Spleen (tissue), 11 donors: ENCODE measurements around the gene YLPM1. TPM values are rescaled to one million over a fixed set of nuclear protein-coding genes. Genes with fewer than 3 reads are reported as not detected.

Source experiments
- DNase-seq: peaks from one replicate; pipeline ENCODE4 v3.0.0-alpha.2; 2020
- H3K27ac ChIP-seq, 8 donors: fragments of 200-600 bp; sonication (generic) in 7 of 8; 1 replicate in 4 of 8; 2 replicates in 4 of 8; pipeline versions ENCODE4 v1.5.0 to v1.8.0; 2016 to 2021; ENCODE audit warnings: inconsistent platforms in 4 of 8, mild to moderate bottlenecking in 4 of 8, moderate library complexity in 1 of 8
- H3K27me3 ChIP-seq, 7 donors: fragments of 200-600 bp; sonication (generic) in 6 of 7; replicated peaks in 1 of 7; 1 replicate in 4 of 7; 2 replicates in 3 of 7; pipeline versions ENCODE4 v1.5.0 to v1.8.0; 2016 to 2021; ENCODE audit warnings: inconsistent platforms in 3 of 7, mild to moderate bottlenecking in 1 of 7
- H3K36me3 ChIP-seq, 6 donors: fragments of 200-600 bp; sonication (generic) in 5 of 6; 1 replicate in 4 of 6; 2 replicates in 2 of 6; pipeline versions ENCODE4 v1.5.0 to v1.8.0; 2016 to 2021; ENCODE audit warnings: inconsistent platforms in 2 of 6
- H3K4me1 ChIP-seq, 6 donors: fragments of 200-600 bp; sonication (generic) in 5 of 6; 1 replicate in 3 of 6; 2 replicates in 3 of 6; pipeline versions ENCODE4 v1.5.0 to v1.8.0; 2016 to 2021; ENCODE audit warnings: inconsistent platforms in 3 of 6
- H3K4me3 ChIP-seq, 8 donors: fragments of 200-600 bp; sonication (generic) in 7 of 8; 1 replicate in 4 of 8; 2 replicates in 4 of 8; pipeline versions ENCODE4 v1.5.0 to v1.8.0; 2016 to 2021; ENCODE audit warnings: inconsistent platforms in 4 of 8, mild to moderate bottlenecking in 4 of 8, moderate library complexity in 2 of 8
- H3K9me3 ChIP-seq, 8 donors: fragments of 200-600 bp; sonication (generic) in 7 of 8; 1 replicate in 4 of 8; 2 replicates in 4 of 8; pipeline versions ENCODE4 v1.5.0 to v1.8.0; 2016 to 2021; ENCODE audit warnings: inconsistent platforms in 4 of 8
- POLR2A ChIP-seq, 3 donors: fragments of 450-650 bp; IDR thresholded peaks; one replicate each; pipeline ENCODE4 v1.5.1; 2017; ENCODE audit warnings: antibody characterized with exemption in 3 of 3, mild to moderate bottlenecking in 1 of 3
- POLR2AphosphoS5 ChIP-seq, 3 donors: sonication (generic); formaldehyde crosslinking; IDR thresholded peaks; one replicate each; pipeline ENCODE4 v1.5.1; 2017; ENCODE audit warnings: antibody characterized with exemption in 3 of 3
- WGBS, 5 donors: extraction: QIAGEN DNeasy Blood & Tissue Kit in 3 of 5; methylation state at CpG; one replicate each; pipeline versions ENCODE4 v1.1.5 to v1.1.7; 2013 to 2018; 5-methylcytosine and 5-hydroxymethylcytosine counted together
- intact Hi-C: fragments of 100-400 bp; cut with DNase I; formaldehyde crosslinking; loops from one replicate; pipeline ENCODE4 v1.15.0; 2023; ENCODE audit warnings: low total_unique reads
- polyA plus RNA-seq, 3 donors: library from polyadenylated mRNA; stranded (reverse); fragments of 200-250 nt; gene quantifications; one replicate each; pipeline ENCODE4 v1.2.1, GENCODE V29; 2013
- total RNA-seq, 7 donors: library from RNA; depleted of rRNA in 3 of 7; stranded (reverse); fragments of >200 nt in 3 of 7; fragmentation: NEBNext Ultra II Directional in 4 of 7; extraction: Animal tissue kit (Norgen Biotek cat#: 25700) in 4 of 7; gene quantifications; one replicate each; pipeline versions ENCODE4 v1.1.0 to v1.2.1, GENCODE V29; 2016 to 2021
- TF ChIP-seq, protein P1 (sequence below), 11 experiments: fragments of 200-600 bp in 7 of 11; fragments of 450-650 bp in 4 of 11; sonication (generic) in 4 of 11; IDR thresholded peaks in 8 of 11; conservative IDR thresholded peaks in 3 of 11; 1 replicate in 7 of 11; 2 replicates in 4 of 11; pipeline versions ENCODE4 v1.4.0 to v1.8.0; 2016 to 2021; ENCODE audit warnings: antibody characterized with exemption in 11 of 11, inconsistent platforms in 4 of 11, mild to moderate bottlenecking in 1 of 11
- donor health status: healthy with polysubstance abuse.
- donor health status: DM: no; HTN: no; CAD: no; lungs with moderate emphysema.
- donor health status: DM: no; HTN: no; CAD: no.
- donor health status: Bipolar disorder and iron deficiency.
- donor health status: healthy.
- donor health status: DM: no; HTN: no; CAD: no.
- donor health status: DM: yes; HTN: yes; CAD: no.

YLPM1 gene
- total and polyA plus RNA-seq, 10 donors = 12.1 to 100 (median 71.1) TPM

- no peaks in the 10 kb centered on the region for H3K9me3 ChIP-seq
- WGBS, 5 donors = 64 to 89% (median 80%) methylated on average over 5 of the region's 5 CpGs
- peaks cover 0 to 10% (median 1%) of the 10 kb centered on the region in 6 donors for H3K36me3 ChIP-seq
- intact Hi-C loops = no loop called here
- H3K4me3 ChIP-seq = no peak overlapping the region
- TF ChIP-seq, protein P1, sequence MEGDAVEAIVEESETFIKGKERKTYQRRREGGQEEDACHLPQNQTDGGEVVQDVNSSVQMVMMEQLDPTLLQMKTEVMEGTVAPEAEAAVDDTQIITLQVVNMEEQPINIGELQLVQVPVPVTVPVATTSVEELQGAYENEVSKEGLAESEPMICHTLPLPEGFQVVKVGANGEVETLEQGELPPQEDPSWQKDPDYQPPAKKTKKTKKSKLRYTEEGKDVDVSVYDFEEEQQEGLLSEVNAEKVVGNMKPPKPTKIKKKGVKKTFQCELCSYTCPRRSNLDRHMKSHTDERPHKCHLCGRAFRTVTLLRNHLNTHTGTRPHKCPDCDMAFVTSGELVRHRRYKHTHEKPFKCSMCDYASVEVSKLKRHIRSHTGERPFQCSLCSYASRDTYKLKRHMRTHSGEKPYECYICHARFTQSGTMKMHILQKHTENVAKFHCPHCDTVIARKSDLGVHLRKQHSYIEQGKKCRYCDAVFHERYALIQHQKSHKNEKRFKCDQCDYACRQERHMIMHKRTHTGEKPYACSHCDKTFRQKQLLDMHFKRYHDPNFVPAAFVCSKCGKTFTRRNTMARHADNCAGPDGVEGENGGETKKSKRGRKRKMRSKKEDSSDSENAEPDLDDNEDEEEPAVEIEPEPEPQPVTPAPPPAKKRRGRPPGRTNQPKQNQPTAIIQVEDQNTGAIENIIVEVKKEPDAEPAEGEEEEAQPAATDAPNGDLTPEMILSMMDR (IDR thresholded peaks at IDR 0.05 in 8 of 11, conservative IDR thresholded peaks at IDR 0.05 in 3 of 11) = no peak
- TF ChIP-seq POLR2A (IDR thresholded peaks at IDR 0.05) = no peak
- TF ChIP-seq POLR2AphosphoS5 (IDR thresholded peaks at IDR 0.05) = no peak
- H3K27me3 ChIP-seq = no peaks in the 10 kb centered on the region
- peak overlapping the region; percentile 39 to 86 (median 74) for H3K27ac ChIP-seq
- peaks cover 36 to 71% (median 48%) of the 10 kb centered on the region in 6 donors for H3K4me1 ChIP-seq
- no peak for DNase-seq
Measured at GRCh38 chr14:74840603-74841030, 77.5 kb downstream of the YLPM1 start.

DNA sequence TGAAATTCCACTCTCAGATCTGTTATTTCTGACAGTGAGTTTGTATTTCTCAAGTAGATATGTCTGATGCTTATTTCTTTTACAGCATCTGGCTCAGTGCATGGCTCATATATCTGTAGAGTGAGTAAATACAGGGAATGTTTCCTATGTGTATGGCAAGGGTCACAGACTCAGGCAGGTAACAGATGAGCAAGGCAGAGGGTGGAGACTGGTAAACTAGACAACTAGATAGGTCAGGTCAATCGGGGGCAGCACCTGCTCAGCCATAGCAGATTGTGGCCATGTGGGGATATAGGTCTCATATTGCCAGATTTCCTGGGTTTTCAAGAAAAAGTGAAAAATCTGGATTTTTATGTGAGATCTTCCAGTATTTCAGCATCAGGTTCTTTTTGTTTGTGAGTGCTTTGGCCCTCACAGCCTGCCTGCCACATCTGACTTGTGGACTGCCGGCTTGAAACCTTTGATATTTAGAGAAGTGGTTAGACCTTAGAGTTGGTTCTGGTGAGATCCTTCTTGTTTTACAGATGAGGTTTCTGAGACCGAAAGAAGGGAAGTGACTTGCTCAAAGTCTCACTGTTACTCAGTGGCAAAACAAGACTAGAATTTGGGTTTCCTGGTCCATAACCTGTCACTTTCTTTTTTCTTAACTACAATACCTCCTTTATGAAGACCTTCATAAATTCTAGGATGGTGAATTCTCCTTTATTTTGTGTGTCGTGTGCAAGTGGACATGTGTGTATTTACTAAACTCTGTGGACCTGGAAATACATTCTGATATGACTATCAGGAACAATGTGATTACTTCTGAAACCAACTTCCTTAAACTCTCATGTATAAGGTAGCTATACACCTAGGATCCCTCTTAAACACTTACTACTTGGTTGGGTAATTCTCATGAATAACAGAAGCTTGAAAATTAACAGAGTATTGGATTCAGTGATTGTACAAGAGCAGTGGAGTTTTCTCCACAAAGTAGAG, 78.4 kb downstream of the YLPM1 start:
- TF ChIP-seq POLR2A (IDR thresholded peaks at IDR 0.05) (no peak), POLR2AphosphoS5 (IDR thresholded peaks at IDR 0.05) (peak in 1 of 3 donors; percentile 60)
- intact Hi-C loops = no loop called here
- no peak for DNase-seq
- peaks cover 27 to 62% (median 40%) of the 10 kb centered on the region in 6 donors for H3K4me1 ChIP-seq
- no peaks in the 10 kb centered on the region for H3K9me3 ChIP-seq
- peak overlapping the region; percentile 39 to 86 (median 74) for H3K27ac ChIP-seq
- H3K36me3 ChIP-seq = peaks cover 0 to 3% (median 0%) of the 10 kb centered on the region in 6 donors
- WGBS, 5 donors = 45 to 64% (median 56%) methylated on average over 4 of the region's 4 CpGs
- H3K27me3 ChIP-seq = no peaks in the 10 kb centered on the region
- no peak overlapping the region for H3K4me3 ChIP-seq

DNA sequence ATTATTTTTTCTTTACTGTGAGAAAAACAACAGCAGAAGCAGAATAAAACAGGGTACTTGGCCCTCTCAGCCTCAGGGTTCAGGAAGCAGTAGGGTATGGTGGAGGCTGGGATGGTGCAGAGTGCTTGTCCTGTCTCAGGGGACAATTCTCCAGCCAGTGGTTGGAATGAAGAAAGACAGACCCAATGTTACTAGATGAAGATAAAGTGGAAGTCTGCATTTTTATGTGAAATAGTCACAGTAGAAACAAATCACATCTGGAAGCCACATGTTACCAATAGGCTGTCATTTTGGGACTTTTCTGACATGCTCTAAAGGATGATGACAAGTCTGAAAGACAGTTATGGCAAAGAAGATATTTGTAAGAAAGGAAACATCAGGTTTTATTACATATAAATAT, 80.5 kb downstream of the YLPM1 start:
- peaks cover 12 to 41% (median 20%) of the 10 kb centered on the region in 6 donors for H3K4me1 ChIP-seq
- no peak overlapping the region for H3K27ac ChIP-seq
- no peaks in the 10 kb centered on the region for H3K9me3 ChIP-seq
- intact Hi-C loops = no loop called here
- TF ChIP-seq, protein P1 (IDR thresholded peaks at IDR 0.05 in 8 of 11, conservative IDR thresholded peaks at IDR 0.05 in 3 of 11) = no peak
- no peak for TF ChIP-seq POLR2AphosphoS5 (IDR thresholded peaks at IDR 0.05)
- TF ChIP-seq POLR2A (IDR thresholded peaks at IDR 0.05) = no peak
- H3K36me3 ChIP-seq = peaks cover 0 to 3% (median 0%) of the 10 kb centered on the region in 6 donors
- H3K27me3 ChIP-seq = no peaks in the 10 kb centered on the region
- no peak for DNase-seq
- H3K4me3 ChIP-seq = no peak overlapping the region

- Histone ChIP-seq H3K27ac (no peak overlapping the region), H3K27me3 (no peaks in the 10 kb centered on the region), H3K4me3 (no peak overlapping the region), H3K9me3 (no peaks in the 10 kb centered on the region), H3K36me3 (no peaks in the 10 kb centered on the region), H3K4me1 (peaks cover 4 to 18% (median 11%) of the 10 kb centered on the region in 6 donors)
- intact Hi-C loops = no loop called here
- WGBS, 5 donors = 74 to 86% (median 79%) methylated on average over 3 of the region's 3 CpGs
- no peak for DNase-seq
- TF ChIP-seq POLR2AphosphoS5 (IDR thresholded peaks at IDR 0.05) = no peak
- no peak for TF ChIP-seq POLR2A (IDR thresholded peaks at IDR 0.05)
- TF ChIP-seq, protein P1 (IDR thresholded peaks at IDR 0.05 in 8 of 11, conservative IDR thresholded peaks at IDR 0.05 in 3 of 11) = no peak
Measured at GRCh38 chr14:74846168-74846567, 83.1 kb downstream of the YLPM1 start.
